ENCODE measurements around the gene TRMT2A. TPM values are rescaled to one million over a fixed set of nuclear protein-coding genes. Genes with fewer than 3 reads are reported as not detected.
A peak's percentile ranks its signal among the peaks of the same experiment; 100 is the strongest.

TRMT2A gene
- total RNA-seq, 1 donor from 2014 or later = 37.9 TPM

DNA sequence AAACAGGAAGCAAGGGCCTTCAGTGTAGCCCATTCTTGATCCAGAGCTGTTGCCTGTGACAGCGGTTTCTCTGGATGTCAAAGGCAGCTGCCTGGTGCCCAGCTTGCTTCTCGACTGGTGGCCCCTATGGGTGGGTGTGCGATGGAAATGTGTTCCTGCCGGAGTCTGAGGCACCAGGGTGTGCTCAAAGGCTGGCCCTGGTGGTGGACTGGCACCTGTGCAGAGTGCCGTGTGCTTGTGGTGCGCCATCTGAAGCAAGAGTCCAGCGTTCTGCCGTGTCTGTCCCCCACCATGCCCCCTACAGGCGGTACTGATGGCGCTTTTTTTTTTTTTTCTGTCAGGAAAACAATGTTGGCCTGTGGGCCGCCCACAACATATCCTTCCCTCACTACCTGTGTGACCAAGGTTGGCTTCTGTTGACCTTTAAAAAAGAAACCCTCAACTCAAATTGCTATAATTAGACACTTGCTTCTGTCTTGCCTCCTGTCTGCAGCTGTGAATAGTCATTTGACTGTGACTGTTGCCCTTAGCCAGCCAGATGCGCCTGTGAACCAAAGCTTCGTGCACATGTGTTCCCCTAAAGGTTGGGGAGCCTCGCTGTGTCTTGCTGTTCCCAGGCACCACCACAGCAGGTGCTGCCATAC is 5.9 kb downstream of the TRMT2A start:
- Histone ChIP-seq H3K27me3 (ENCODE audit: control insufficient read depth, insufficient read depth, low read length) (no peaks in the 10 kb centered on the region), H3K36me3 (ENCODE audit: control insufficient read depth, insufficient read depth, low read length) (peaks cover 58% of the 10 kb centered on the region), H3K4me3 (ENCODE audit: low read depth, low read length) (no peak overlapping the region)
- DNase-seq (ENCODE audit: low read depth) = peak; percentile 11
- TF ChIP-seq, protein P1, sequence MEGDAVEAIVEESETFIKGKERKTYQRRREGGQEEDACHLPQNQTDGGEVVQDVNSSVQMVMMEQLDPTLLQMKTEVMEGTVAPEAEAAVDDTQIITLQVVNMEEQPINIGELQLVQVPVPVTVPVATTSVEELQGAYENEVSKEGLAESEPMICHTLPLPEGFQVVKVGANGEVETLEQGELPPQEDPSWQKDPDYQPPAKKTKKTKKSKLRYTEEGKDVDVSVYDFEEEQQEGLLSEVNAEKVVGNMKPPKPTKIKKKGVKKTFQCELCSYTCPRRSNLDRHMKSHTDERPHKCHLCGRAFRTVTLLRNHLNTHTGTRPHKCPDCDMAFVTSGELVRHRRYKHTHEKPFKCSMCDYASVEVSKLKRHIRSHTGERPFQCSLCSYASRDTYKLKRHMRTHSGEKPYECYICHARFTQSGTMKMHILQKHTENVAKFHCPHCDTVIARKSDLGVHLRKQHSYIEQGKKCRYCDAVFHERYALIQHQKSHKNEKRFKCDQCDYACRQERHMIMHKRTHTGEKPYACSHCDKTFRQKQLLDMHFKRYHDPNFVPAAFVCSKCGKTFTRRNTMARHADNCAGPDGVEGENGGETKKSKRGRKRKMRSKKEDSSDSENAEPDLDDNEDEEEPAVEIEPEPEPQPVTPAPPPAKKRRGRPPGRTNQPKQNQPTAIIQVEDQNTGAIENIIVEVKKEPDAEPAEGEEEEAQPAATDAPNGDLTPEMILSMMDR (IDR thresholded peaks at IDR 0.05; ENCODE audit: insufficient read depth, low read length, severe bottlenecking) = peak; percentile 43
- no peak for FAIRE-seq

DNA sequence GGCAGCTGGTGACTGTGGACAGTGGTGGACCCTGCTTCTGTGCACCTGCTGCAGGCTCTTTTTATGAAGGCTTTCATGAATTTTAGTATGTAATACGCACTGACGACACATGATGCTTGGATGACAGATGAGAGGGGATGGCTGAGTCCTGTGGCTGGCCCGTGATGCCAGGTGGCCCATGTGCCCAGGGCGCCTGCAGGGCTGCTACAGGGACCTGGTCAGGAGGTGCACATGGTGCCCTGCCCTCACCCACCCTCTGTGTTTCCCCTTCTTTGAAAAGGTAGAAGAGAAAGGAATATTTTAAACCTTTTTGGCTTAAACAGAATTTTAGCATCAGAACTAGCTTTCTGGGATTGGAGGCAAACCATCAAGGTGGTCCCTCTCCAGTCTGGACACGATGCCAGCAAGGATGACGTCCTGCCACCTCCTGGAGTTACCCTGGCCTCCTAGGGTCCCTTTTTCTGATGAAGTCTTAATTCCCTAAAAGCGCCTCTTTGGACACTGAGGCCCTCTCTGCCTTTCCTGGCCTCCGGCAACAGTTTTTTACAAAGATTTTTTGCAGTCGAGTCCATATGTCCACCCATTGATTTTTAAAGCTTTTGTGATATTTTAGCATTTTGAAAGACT is 6.6 kb downstream of the TRMT2A start:
- Histone ChIP-seq H3K4me3 (ENCODE audit: low read depth, low read length) (no peak overlapping the region), H3K36me3 (ENCODE audit: control insufficient read depth, insufficient read depth, low read length) (peaks cover 55% of the 10 kb centered on the region), H3K27me3 (ENCODE audit: control insufficient read depth, insufficient read depth, low read length) (no peaks in the 10 kb centered on the region)
- DNase-seq (ENCODE audit: low read depth) = no peak
- TF ChIP-seq, protein P1 (IDR thresholded peaks at IDR 0.05; ENCODE audit: insufficient read depth, low read length, severe bottlenecking) = no peak
- FAIRE-seq = no peak

DNA sequence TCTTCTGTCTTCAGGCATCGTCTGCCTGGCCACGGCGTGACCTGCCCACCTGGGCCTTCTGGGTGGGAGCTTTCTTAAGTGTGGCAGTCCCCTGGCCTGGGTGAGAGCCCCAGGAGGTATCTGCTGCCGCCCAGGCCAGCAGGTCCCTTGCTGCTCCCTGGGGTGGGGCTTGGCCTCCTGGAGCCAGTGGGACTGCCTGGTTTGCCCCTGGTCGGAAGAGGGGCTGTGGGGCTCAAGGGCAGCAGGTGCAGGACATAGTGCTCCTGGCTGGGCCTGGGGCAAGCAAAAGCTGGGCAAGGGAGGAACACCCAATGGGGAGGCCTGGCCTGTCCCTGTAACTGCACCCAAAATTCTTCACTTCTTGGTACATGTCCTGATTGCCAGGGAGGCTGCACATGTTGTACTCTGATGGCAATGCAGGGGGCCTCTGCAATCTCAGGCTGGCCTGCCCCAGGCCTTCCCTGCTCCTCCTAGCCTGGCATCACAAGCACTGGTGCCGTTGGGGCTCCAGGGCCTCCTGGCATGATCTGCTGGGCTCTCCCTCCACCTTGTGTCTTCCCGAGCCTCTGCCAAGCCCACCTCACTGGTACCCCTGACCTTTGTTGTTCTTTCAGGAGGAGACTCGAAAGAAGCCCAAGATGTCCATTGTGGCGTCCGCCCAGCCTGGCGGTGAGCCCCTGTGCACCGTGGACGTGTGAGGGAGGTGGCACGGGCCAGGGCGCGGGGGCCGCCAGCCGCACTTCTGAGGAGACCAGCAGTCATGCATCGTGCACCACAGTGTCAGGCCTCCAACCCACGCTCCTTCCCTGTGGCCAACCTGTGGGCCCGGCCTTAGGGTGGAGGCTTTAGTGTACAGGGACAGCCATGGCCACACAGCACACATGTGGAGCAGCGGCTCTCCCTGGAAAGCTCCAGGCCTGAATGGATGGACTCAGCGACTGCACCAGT is 7.3 kb downstream of the TRMT2A start:
- no peak for FAIRE-seq
- TF ChIP-seq, protein P1 (IDR thresholded peaks at IDR 0.05; ENCODE audit: insufficient read depth, low read length, severe bottlenecking) = no peak
- no peak for DNase-seq (ENCODE audit: low read depth)
- Histone ChIP-seq H3K27me3 (ENCODE audit: control insufficient read depth, insufficient read depth, low read length) (no peaks in the 10 kb centered on the region), H3K4me3 (ENCODE audit: low read depth, low read length) (no peak overlapping the region), H3K36me3 (ENCODE audit: control insufficient read depth, insufficient read depth, low read length) (peaks cover 58% of the 10 kb centered on the region)

DNA sequence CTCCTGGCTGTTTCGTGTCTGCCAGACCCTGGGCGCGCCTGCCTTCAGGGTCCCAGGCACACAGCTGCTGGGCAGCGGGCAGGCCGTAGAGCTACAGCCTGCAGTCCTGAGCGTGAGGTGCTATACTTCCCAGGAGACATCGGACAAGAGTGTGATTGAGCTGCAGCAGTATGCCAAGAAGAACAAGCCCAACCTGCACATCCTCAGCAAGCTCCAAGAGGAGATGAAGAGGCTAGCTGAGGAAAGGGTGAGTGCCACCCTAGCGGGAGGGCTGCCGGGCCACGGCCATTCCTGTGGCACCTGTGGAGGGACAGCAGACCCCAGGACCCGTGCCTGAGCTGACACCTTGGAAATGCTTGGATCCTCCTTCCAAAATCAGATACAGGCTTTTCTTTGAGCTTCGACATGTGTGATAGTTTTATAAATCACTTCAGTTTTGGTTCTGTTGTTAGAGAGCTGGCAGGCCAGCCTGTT is 8.2 kb downstream of the TRMT2A start:
- Histone ChIP-seq H3K27me3 (ENCODE audit: control insufficient read depth, insufficient read depth, low read length) (no peaks in the 10 kb centered on the region), H3K4me3 (ENCODE audit: low read depth, low read length) (no peak overlapping the region), H3K36me3 (ENCODE audit: control insufficient read depth, insufficient read depth, low read length) (peaks cover 55% of the 10 kb centered on the region)
- TF ChIP-seq, protein P1 (IDR thresholded peaks at IDR 0.05; ENCODE audit: insufficient read depth, low read length, severe bottlenecking) = no peak
- DNase-seq (ENCODE audit: low read depth) (no peak), FAIRE-seq (no peak)

DNA sequence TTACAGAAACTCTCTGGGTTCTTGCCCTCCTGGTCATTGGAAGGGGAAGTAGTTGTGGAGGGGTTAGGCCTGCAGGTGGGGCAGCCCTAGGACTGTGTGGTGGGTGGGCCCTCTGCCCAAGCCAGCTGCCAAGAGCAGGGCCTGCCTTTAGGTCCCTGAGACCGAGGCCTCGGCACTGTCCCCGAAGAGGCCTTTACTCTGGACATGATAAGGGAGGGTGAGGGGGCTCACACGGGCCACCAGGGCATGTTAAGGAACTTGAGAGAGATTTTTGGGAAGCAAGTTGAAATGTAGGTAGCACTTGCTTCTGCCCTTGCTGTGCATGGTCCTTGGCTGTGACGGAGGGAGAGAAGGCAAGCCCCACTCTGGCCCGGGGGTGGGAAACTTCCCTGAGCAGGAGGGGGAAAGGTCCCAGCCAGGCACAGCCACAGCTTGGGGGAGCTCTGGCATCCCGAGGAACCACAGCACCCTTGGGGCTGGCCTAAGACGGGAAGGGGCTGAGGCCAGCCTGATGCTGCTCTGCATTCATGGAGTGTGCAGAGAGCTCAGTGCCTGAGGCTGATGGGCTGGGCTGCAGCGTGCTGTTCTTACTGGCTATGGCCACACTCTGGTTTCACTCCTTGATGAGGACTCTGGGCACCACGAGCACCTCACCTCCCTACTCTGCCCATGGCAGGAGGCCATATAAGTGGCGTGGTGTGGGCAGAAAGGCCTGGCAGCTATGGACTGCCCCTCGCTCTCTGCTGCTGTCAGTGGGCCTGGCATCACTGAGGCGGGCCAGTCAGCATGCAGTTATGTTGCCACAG is 8.9 kb downstream of the TRMT2A start:
- Histone ChIP-seq H3K27me3 (ENCODE audit: control insufficient read depth, insufficient read depth, low read length) (no peaks in the 10 kb centered on the region), H3K36me3 (ENCODE audit: control insufficient read depth, insufficient read depth, low read length) (peaks cover 53% of the 10 kb centered on the region), H3K4me3 (ENCODE audit: low read depth, low read length) (no peak overlapping the region)
- no peak for FAIRE-seq
- DNase-seq (ENCODE audit: low read depth) = no peak
- TF ChIP-seq, protein P1 (IDR thresholded peaks at IDR 0.05; ENCODE audit: insufficient read depth, low read length, severe bottlenecking) = no peak
